Fibroblast of peridontal ligament (primary cell): ENCODE measurements around the gene ALDH3B1.
"Not testable (repeated sequence)": the region's sequence is repeated elsewhere in the genome, so short reads cannot be mapped to it uniquely, and the experiment has no call there.

Experiments
- DNase-seq: peaks from one replicate; pipeline ENCODE4 v3.0.0-alpha.2; 2010; ENCODE audit errors: extremely low read depth

Gene ALDH3B1

DNA sequence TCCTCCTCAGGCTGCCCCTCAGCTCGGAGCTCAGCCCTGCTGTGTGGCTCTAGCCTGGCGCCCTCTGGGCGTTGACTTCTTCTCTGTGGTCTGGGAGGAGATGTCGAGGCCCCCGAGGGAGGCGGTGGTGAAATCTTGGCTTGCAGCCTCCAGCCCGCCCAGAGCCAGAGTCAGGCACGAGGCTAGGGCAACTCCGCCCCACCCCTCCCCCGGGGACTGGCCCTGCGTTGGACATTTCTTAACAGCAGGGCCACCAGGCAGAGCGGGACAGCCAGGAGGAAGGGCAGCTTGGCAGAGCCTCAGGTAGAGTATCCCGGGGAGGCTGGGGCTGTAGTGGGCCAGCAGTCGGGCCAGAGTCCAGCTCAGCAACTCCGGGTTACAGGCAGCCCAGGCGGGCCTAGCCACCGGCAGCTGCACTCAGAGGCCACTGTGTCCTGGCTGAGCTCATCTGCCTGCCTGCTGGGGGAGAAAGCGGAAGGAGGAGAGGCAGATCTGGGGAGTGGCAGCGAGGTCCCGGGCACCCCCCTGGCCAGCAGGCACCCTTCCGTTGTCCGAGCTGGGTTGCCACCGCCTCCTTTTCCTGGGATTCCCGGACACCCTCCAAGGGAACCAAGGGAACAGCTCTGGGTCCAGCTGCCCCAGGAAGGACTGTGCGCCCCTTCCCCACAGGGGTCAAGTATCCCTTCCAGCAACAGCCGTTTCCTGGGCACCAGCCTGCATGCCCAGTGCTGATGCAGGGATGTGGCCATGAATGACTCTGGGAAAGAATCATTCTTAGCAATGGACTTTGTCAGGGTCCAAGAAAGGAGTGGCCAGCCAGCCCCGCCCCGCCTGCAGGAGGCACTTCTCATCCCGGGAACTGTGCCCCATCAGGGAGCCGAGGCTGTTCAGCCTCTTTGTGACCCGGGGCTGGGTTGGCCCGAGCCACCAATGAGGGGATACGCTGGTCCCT is at the start of gene ALDH3B1:
Gene ALDH3B1, plus strand, starts transcription at position 238 of the 952 bp plus-strand sequence. CDS start 4,971 bp downstream, outside the sequence.
- peak; percentile 88 for DNase-seq

DNA sequence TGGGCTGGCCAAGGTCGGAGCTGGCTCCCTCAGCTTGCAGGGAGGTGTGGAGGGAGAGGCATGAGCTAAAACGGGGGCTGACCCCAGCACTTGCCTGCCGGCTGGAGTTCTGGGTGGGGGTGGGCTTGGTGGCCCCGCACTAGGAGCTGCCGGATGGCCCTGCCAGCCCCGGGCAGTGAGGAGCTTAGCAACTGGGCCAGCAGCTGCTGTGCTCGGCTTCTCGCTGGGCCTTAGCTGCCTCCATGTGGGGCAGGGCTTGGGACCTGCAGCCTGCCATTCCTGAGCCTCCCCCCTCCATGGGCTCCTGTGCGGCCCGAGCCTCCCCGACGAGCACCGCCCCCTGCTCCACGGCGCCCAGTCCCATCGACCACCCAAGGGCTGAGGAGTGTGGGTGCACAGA is 46.9 kb upstream of the ALDH3B1 start:
- not testable (repeated sequence) for DNase-seq

GRCh38 chr11:67963879-67964278 is 46.2 kb upstream of the ALDH3B1 start:
- DNase-seq, result not testable (repeated sequence)

GRCh38 chr11:67964746-67965145 is 45.4 kb upstream of the ALDH3B1 start:
- not testable (repeated sequence) for DNase-seq

DNA sequence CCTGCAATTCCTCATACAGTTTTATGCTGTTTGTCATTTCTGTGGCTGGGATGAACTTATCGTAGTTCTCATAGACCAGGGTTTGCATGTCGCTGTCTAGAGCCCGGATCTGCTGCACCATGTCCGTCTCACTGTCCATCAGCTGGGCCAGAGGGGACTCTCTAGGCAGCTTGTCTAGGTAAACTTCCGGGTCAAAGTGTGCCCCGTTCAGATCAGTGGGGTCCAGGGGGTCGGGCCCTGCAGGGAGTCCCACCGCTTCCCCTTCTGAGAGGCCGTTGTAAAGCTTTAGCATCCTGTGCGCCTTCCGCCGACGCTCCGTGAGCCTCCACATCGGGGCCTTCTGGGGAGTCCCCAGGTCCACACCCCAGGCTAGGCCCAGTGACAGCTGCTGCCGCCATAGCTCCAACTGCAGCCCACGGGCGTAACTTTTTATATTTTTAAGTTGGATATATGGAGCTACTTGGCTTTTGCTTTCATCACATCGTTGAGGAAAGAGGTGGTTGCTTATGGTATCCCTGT is 44.2 kb upstream of the ALDH3B1 start:
- not testable (repeated sequence) for DNase-seq

GRCh38 chr11:67974746-67975145 is 35.4 kb upstream of the ALDH3B1 start:
- not testable (repeated sequence) for DNase-seq

GRCh38 chr11:67978766-67979418 is 31.2 kb upstream of the ALDH3B1 start:
- not testable (repeated sequence) for DNase-seq

- not testable (repeated sequence) for DNase-seq
These were observed 28.9 kb upstream of the ALDH3B1 start for GRCh38 chr11:67981226-67981625.

GRCh38 chr11:67982255-67982857 is 27.8 kb upstream of the ALDH3B1 start:
- DNase-seq, result not testable (repeated sequence)

DNA sequence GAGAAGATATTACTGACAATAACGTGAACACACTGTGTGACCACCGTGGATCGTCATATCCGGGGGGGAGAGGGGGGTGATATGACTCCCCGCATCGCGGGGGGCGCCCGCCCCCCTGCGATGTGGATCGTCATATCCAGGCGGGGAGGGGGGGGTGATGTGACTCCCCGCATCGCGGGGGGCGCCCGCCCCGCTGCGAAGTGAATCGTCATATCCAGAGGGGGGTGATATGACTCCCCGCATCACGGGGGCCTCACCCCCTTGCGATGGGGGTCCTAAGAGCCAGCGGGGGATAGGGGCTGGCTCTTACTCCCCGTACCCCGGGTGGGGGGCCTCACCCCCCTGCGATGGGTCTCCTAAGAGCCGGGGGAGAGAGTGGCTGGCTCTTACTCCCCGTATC is 26.2 kb upstream of the ALDH3B1 start:
- DNase-seq, result no peak

DNA sequence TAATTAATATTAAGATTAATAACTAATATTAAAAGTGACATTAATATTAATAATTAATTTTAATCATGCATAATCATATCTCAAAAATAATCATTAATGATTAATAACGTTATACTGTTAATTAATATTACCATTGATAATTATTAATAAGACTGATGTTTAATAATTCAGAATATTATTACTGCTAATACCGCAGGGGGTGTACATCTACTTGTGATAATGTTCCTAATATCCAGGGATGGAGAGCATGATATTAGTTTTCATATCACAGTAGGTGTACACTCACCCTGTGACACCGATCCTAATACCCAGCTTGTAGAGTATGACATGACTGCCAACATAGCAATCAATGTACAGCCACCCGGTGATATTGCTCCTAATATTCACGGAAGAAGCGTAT is 24.8 kb upstream of the ALDH3B1 start:
- DNase-seq, result not testable (repeated sequence)

DNA sequence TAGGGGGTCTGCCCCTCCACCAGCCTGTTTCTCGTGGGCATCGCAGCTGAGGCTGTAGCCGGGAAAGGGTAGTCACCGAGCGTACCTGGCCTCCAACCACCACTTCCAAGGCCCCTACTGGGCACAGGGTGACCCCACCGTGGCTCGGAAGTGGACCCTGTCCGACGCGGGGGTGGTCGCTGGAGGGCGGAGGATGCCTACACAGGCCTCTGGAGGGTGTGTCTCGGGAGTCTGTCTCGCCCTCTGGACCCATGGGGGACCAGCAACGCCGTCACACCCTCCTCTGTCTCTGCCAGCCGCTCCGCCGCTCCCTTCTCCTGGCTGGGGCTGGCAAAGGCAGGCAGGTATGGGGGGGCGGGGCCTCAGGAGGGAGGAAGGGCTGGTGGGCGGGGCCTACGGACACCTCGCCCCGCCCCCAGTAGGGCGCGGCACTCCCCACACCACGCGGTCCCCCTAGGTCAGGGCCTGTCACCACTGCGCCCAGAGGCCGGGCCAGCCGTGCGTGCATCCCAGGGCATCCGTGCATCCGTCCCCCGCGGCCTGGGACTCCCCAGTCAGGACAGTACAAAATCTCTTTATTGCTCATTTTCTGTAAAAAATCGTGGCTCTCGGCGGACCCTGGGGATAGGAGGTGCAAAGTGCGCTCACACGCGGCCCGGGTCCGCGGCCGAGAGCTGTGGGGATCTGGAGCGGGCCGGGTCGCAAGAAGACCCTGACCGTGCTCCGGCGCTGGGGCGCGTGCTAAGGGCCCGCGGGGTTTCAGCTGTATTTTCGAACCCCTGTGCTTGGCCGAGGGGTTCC is 19.4 kb upstream of the ALDH3B1 start:
- DNase-seq, result not testable (repeated sequence)

DNA sequence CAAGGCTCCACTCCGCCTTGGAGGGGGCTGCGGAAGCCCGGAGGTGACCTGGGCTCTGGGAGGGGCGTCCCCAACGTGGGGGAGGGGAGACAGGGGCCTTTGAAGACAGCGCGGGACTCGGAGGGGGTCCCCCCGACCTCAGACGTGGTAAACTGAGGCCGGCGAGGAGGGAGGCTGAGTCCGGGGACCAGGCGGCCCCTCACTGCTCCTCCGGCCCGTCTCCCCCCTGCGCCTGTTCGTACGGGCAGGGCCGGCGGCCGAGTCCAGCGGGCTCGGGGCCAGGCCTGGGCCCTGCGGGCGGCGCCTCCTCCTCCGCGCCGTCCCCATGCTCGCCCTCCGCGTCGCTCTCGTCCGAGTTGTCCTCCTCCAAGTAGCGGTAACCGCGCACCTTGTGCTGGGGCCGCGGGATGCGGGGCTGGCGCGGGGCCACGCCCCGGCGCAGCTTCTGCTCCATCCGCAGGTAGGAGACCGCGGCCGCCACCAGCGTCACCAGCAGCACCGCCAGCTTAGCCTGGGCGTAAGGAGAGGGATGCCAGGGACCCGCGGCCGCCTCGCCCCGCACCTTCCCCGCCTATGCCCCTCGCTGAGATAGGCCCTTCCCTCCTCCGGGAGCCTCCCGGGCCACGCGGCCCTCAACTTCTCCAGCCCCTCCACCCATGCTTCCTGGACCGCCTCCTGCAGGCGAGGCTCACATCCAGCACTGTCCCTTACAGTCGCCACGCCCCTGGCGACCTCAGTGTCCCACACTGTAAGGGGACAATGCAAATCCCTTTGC is 18.6 kb upstream of the ALDH3B1 start:
- DNase-seq, result not testable (repeated sequence)

DNA sequence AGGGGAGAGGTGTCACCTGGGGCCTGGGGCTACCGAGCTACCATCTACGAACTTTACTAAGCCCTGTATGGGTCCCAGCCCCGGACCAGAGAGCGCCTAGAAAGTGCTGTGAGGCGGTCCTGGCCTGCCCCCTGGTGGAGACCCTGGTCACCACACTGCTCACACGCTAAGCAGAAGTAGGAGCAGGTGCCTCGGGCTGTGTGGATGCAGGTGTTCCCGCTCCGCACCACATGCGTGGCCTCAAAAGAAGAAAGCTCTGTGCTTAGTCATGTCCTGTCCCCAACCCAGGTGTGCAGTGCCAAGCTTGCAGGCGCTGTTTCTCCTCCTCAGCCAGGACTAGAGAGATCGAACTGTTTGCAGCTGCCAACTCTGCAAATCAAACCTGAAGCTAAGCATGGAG is 16.3 kb upstream of the ALDH3B1 start:
- not testable (repeated sequence) for DNase-seq

DNA sequence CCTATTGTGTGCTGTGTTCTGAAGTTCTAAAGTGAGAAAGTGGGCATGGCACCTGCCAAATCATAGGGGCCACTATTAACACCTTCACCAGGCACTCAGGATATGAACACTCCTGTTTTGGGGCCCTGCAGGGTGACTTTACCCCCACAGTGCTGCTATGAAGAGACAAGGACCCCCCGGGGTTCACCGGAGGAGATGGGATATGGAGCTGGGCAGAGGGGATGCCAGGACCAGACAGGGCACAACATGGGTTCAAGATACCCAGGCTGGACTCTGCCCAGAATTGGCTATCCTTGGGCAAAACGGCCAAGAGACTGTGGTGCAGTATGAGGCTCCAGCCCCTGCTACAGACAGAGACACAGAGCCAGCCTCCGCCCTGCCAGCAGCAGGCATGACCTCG is 15.7 kb upstream of the ALDH3B1 start:
- not testable (repeated sequence) for DNase-seq

GRCh38 chr11:67995129-67995528 is 15.0 kb upstream of the ALDH3B1 start:
- not testable (repeated sequence) for DNase-seq

- DNase-seq, result not testable (repeated sequence)
These were observed 14.5 kb upstream of the ALDH3B1 start for GRCh38 chr11:67995579-67995978.

GRCh38 chr11:67996051-67996450 is 14.1 kb upstream of the ALDH3B1 start:
- DNase-seq, result no peak

GRCh38 chr11:67996622-67997474 is 13.3 kb upstream of the ALDH3B1 start:
- DNase-seq, result no peak
